MM.1S (cell line): Measurements from ENCODE around the gene USP17L18.
"Not testable (repeated sequence)": the region's sequence is repeated elsewhere in the genome, so short reads cannot be mapped to it uniquely, and the experiment has no call there.

Experiments used
- CTCF ChIP-seq: fragments of 300-600 bp; sonication (generic); IDR thresholded peaks from 2 replicates; pipeline ENCODE4 v1.5.1; 2016; ENCODE audit warnings: antibody characterized with exemption, low read length, mixed read lengths
- EZH2 ChIP-seq: fragments of 300-600 bp; sonication (generic); optimal IDR thresholded peaks from 2 replicates; pipeline ENCODE3; 2017; ENCODE audit warnings: low read depth, mild to moderate bottlenecking, antibody characterized with exemption, low read length, mixed read lengths
- EZH2phosphoT487 ChIP-seq: fragments of 300-600 bp; sonication (generic); IDR thresholded peaks from 2 replicates; pipeline ENCODE4 v1.6.1; 2018; ENCODE audit warnings: antibody characterized with exemption, low read length

GRCh38 chr4:9215105-9215504 is 33.3 kb upstream of the USP17L18 start, which contains the start of gene USP17L11:
- not testable (repeated sequence) for TF ChIP-seq EZH2, CTCF, EZH2phosphoT487
